Type B pancreatic cell (in vitro differentiated cells): ENCODE measurements around the gene IL1A. TPM values are rescaled to one million over a fixed set of nuclear protein-coding genes. Genes with fewer than 3 reads are reported as not detected.

ENCODE experiments used
- DNase-seq: peaks from one replicate; pipeline ENCODE4 v3.0.0; 2021; ENCODE audit warnings: mixed read lengths; ENCODE audit not compliant: unreplicated experiment; ENCODE audit errors: extremely low spot score
- H3K27ac Mint-ChIP-seq: 2 replicates; pipeline ENCODE4 v1.8.0; 2021; ENCODE audit warnings: mild to moderate bottlenecking, mixed read lengths
- H3K27me3 Mint-ChIP-seq: 2 replicates; pipeline ENCODE4 v1.8.0; 2021; ENCODE audit warnings: mixed read lengths
- H3K36me3 Mint-ChIP-seq: 2 replicates; pipeline ENCODE4 v1.8.0; 2021; ENCODE audit warnings: mixed read lengths
- H3K4me1 Mint-ChIP-seq: one replicate; pipeline ENCODE4 v1.8.0; 2021; ENCODE audit warnings: mixed read lengths; ENCODE audit not compliant: unreplicated experiment
- H3K4me3 Mint-ChIP-seq: 2 replicates; pipeline ENCODE4 v1.8.0; 2021; ENCODE audit warnings: mild to moderate bottlenecking, mixed read lengths
- H3K9me3 Mint-ChIP-seq: 2 replicates; pipeline ENCODE4 v1.8.0; 2021; ENCODE audit warnings: mixed read lengths
- total RNA-seq: library from RNA; stranded (reverse); gene quantifications from 2 replicates; pipeline ENCODE4 v1.2.1, GENCODE V29; 2021; ENCODE audit warnings: low replicate concordance
- TF ChIP-seq, protein P1 (sequence below): fragments of 200-600 bp; sonication (generic); conservative IDR thresholded peaks from 2 replicates; pipeline ENCODE4 v1.5.0; 2021; ENCODE audit warnings: antibody characterized with exemption, mild to moderate bottlenecking

IL1A gene
- total RNA-seq, 1 donor from 2014 or later: 0.60 TPM

DNA sequence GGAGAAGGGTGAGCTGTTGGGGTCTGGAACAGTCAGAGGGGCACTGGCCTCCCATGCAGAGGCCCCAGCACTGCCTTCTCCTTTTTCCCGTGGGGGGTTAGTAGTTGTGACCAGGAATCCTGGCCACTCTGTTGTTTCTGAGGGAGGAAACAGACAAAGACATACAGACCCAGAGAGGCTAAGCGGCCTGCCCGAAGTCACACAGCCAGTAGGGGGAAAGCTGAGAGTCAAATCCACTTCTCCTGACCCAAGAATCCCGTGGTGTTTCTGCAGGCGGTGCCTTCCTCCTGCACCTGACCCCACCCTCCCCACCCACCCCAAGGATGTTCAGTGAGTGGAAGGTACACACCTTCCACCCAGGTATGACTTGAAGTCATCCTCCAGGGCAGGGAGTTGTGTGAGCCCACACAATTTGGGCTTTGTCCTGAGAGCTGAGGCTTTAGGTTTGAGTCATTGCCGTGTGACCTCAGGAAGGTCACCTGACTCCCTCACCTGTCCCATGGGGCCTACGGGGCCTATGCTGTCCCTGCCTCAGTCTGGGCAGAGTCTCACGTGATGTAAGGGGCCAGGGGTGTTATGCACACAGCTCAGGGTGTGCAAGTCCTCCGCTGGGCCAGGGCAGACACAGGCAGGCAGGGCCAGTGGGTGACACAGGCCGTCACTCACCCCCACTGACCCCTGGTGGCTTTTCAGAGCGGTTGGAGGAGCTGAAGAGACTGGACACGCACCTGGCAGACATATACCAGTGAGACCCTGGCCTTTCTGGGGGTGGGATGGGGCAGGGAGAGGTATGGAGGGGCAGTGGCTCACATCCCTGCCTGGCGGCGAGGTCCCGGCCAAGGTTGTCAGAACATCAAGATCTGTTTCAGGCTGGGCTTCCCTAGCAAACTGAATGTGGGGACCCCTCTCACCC lies 58.5 kb downstream of the IL1A start:
- Mint-ChIP-seq H3K4me1 (peaks cover 4% of the 10 kb centered on the region), H3K36me3 (no peaks in the 10 kb centered on the region), H3K27ac (no peak overlapping the region), H3K9me3 (no peaks in the 10 kb centered on the region), H3K4me3 (no peak overlapping the region), H3K27me3 (peaks cover 10% of the 10 kb centered on the region)
- TF ChIP-seq, protein P1, sequence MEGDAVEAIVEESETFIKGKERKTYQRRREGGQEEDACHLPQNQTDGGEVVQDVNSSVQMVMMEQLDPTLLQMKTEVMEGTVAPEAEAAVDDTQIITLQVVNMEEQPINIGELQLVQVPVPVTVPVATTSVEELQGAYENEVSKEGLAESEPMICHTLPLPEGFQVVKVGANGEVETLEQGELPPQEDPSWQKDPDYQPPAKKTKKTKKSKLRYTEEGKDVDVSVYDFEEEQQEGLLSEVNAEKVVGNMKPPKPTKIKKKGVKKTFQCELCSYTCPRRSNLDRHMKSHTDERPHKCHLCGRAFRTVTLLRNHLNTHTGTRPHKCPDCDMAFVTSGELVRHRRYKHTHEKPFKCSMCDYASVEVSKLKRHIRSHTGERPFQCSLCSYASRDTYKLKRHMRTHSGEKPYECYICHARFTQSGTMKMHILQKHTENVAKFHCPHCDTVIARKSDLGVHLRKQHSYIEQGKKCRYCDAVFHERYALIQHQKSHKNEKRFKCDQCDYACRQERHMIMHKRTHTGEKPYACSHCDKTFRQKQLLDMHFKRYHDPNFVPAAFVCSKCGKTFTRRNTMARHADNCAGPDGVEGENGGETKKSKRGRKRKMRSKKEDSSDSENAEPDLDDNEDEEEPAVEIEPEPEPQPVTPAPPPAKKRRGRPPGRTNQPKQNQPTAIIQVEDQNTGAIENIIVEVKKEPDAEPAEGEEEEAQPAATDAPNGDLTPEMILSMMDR: no peak
- no peak for DNase-seq

DNA sequence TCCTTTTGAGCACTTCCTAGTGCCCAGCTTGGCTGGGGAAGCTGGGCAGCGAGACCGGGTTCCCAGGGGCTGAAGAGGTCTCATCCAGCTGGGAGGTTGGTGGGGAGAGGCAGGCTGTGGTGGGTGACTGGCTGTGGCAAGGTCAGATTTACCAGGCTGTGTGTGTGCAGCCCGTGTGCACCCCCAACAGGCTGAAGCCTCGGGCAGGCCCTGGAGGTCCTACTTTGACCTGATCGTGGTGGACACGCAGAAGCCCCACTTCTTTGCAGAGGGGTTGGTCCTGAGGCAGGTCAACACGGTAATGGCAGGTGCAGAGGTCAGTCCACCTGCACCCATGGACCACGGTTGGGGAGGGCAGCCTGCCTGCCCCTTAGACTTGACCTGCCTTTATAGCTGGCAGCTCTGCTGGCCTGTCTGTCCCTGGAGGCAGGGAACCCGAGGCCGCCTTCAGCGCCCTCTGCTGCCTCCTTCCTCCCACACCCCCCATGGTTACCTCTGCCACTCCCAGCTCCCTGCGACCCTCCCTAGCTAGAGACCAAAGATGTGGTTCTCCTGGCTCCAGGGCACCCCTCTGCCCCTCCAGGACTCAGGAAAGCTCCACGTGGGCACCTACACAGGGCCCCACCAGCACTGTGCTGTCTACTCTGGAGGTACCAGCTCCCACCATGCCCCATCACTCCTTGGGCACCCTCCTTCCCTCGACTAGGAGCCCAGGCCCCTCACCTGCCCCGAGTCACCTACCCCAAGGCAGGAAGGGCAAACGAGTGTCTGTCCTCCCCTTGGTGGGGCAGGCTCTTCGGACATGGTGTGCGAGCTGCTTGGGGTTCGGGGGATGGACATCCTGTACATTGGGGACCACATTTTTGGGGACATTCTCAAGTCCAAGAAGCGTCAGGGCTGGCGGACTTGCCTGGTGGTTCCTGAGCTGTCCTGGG lies 59.4 kb downstream of the IL1A start:
- H3K27ac Mint-ChIP-seq: no peak overlapping the region
- no peak overlapping the region for H3K4me3 Mint-ChIP-seq
- TF ChIP-seq, protein P1: no peak
- DNase-seq: no peak
- H3K36me3 Mint-ChIP-seq: no peaks in the 10 kb centered on the region
- peaks cover 5% of the 10 kb centered on the region for H3K27me3 Mint-ChIP-seq
- no peaks in the 10 kb centered on the region for H3K9me3 Mint-ChIP-seq
- peaks cover 4% of the 10 kb centered on the region for H3K4me1 Mint-ChIP-seq

GRCh38 chr2:112723995-112724394 lies 60.3 kb downstream of the IL1A start:
- no peak for DNase-seq
- TF ChIP-seq, protein P1: no peak
- peaks cover 4% of the 10 kb centered on the region for H3K4me1 Mint-ChIP-seq
- no peaks in the 10 kb centered on the region for H3K9me3 Mint-ChIP-seq
- H3K36me3 Mint-ChIP-seq: no peaks in the 10 kb centered on the region
- H3K4me3 Mint-ChIP-seq: no peak overlapping the region
- peaks cover 5% of the 10 kb centered on the region for H3K27me3 Mint-ChIP-seq
- no peak overlapping the region for H3K27ac Mint-ChIP-seq

Other genes starting within 250 kb of the IL1A start
- gene POLR1B, start 242.0 kb downstream of the IL1A start, total RNA-seq: 29.3 and 39.9 TPM in 2 replicates
- gene CHCHD5, start 199.9 kb downstream of the IL1A start, total RNA-seq: 25.6 and 33.5 TPM in 2 replicates
- gene SLC20A1, start 138.6 kb downstream of the IL1A start, total RNA-seq: 50.3 and 63.9 TPM in 2 replicates
- not detected in 2 replicates for gene NT5DC4, start 63.5 kb downstream of the IL1A start, total RNA-seq
- gene CKAP2L, start 19.9 kb downstream of the IL1A start, total RNA-seq: 9.7 and 25.4 TPM in 2 replicates
- gene IL1B, start 52.3 kb upstream of the IL1A start, total RNA-seq: 0.46 and 0.76 TPM in 2 replicates
- not detected in 2 replicates for gene IL37, start 126.7 kb upstream of the IL1A start, total RNA-seq
- gene IL36G, start 193.5 kb upstream of the IL1A start, total RNA-seq: not detected in 2 replicates
- gene IL36A, start 221.0 kb upstream of the IL1A start, total RNA-seq: not detected in 2 replicates